Activated CD4-positive, alpha-beta T cell treated with anti-CD3 and anti-CD28 coated beads, Interleukin-2, amount 50 U/mL, for 24 hours (primary cell): Measurements from ENCODE around the gene HOXC12.

Experiments used
- DNase-seq, 2 donors: peaks; one replicate each; pipeline ENCODE4 v3.0.0-alpha.2; 2020; ENCODE audit warnings: low read depth in 1 of 2, low spot score in 1 of 2

The HOXC12 gene, protein sequence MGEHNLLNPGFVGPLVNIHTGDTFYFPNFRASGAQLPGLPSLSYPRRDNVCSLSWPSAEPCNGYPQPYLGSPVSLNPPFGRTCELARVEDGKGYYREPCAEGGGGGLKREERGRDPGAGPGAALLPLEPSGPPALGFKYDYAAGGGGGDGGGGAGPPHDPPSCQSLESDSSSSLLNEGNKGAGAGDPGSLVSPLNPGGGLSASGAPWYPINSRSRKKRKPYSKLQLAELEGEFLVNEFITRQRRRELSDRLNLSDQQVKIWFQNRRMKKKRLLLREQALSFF

DNA sequence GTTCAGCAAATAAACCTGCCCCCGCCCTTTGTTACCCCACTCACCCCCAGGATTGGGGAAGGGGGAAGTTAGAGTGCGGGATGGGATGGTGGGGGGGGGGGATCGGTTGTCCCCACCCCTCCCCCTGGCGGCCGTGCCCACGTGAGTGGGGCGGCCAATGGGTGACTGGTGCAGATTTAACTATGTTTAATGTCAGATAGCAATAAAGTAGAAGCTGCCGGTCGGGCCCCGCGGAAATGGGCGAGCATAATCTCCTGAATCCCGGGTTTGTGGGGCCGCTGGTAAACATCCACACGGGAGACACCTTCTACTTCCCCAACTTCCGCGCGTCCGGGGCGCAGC lies at the start of gene HOXC12:
TSS of gene HOXC12 (plus strand) at position 210 of the 342 bp plus-strand sequence. CDS start at position 237, 27 bp downstream.
- DNase-seq, result no peak

DNA sequence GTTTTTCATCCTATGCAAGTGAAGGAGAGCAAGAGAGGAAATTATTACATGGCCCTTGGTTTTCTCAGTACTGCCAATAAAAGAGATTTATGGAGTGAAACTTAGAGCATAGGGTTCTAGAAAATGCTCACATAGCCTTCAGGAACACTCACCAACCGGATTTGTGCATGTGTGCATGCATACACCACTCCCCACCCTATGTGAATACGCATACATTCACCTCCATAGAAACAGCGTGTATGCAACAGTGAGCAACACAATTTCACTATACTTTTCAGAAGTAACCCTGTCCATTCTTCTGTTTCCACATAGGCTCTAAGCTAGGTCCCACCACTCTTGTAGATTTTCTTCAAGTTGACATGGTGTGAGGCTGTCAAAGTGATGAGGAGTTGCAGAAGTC lies 47.6 kb upstream of the HOXC12 start:
- DNase-seq, result no peak

DNA sequence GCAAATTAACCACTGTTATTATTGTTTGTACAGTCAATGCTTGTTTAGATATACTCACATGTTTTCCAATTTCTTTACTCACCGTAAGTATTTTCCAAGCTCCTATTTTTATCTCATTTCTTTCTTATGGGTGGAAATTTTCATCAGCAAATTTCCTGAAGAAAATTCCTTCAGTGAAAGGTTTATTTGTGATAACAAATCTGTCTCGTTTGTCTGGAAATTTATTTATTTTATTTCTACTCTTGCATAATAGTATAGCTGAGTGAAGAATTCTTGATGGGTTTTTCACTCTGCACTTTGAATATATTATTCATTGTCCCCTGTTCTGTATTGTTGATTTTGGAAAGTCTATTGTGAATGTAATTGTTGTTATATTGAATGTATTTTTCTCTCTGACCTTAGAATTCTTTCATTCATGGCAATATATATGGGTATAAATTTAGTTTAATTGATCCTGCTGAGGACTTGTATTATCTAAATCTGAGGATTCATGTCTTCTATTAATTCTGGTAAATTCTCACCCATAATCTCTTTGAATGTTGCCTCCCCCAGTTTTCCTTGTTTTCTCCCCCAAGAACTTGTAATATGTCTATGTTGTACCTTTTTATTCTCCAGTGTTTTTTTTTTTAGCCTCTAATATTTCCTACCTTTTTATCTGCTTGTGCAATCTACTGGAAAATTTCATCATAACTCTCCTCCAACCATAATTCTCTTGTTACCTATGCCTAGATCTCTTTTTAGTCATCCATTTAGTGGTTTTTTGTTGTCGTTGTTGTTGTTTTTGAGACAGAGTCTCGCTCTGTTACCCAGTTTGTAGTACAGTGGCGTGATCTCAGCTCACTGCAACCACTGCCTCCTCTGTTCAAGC lies 37.7 kb upstream of the HOXC12 start:
- DNase-seq, result no peak

DNA sequence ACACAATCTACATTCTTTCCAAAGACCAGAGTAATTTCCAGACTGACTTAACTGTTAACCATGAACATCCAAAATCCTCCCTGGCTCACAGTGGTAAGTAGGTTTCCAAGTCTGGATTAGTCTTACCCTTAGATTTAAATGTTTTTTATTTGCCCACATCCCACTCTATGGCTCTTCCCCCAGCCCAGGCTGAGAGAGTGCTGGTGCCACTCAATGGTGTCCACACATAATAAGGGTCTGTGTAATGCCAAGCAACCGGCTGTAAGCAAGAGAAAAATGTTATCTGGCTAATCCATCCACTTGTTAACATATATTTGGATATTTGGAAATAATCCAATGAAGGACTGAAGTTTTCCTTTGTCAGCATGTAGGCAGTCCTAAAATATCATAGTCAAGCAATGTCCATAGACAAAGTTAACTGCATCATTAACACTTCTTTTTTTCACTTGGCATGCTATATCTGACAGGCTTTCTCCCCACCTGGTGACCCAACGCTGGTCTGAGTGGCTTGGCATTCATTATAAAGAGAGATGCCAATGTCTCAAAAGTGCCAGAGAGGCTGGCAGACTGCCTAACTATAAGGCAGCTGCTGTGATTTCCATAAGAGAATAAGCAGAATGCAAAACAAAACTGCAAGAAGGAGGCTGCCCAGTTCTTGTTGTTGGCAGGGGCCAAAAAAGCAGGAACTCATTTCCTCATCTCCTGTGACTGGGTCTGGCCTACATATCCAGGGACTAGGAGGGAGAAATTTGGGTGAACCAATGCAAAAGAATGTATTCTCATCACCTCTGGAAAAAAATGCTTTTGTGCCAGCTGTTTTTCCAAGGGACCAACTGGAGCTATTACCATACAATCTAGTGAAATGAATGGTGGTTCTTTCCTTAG lies 29.9 kb upstream of the HOXC12 start:
- no peak for DNase-seq

DNA sequence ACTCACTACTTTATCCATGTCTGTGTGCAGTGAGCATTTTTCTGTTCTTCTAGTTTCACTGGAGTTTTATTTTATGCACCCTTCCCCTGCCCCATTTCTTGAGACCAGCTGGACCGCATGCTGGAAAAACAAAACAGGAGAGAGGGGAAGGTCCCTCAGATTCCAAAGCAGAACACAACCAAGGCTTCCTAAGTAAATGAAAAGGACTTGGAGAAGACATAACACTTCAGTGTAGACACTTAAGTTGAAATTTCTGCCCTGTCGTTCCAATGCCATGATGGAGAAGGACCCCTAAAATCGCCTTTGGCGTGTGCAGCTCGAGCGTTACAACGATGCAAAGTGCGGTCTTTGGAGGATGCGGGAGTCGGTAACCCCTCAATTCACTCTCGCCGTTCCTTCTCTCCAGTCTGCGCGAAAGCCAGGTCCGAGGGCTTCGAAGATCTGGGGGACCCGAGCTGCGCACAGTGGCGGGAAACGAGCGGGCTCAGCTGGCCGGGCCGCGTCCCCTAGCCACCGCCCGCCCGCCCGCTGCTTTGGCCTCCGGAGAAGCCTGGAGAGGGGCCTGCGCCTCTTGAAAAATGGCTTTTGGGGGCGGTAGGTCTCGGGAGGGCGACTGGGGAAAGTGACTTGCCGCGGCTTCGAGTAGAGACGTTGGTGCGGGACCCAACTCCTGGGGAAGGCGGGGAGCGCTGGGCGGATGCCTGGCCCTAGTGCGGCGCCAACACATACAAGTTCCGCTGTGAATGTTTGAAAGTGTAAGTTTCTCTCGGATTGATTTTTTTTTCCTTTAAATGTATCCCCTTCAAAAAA lies 27.3 kb upstream of the HOXC12 start:
- DNase-seq, result no peak

DNA sequence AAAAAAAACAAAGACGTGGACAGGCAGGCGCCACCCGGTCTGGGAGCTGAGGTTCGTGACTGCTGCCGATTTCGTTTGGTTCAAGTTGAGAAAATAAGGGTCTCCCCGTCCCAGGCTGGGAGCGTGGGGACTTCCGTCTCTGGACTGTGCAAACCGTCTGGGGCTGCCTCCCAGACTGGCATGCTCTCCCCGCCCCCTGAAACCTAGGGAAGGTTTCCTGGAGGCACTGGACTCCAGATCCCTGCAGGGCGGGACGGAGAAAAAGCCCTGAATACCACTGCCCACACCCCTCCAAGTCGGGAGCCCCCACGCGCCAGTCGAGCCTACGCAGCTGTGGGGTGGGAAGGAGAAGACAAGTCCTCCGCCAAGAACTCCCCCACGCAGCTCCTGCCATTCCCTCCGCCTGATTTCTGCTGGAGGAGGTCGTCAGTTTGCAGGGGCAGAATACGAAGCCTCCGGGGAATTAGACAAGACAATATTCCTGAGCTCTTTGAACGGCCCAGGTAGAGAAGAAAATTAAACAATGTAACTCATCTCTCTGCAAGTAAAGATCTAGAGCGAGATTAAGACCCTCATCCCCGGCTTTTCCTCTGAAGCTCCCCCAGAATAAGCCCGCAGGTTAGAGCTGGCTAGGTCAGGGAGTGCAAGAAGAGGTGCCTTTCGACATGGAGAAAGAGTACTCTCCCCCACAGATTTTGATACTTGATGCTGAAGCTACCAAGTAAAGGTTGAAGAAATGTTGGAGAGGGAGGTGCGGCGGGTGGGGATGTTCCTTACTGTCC lies 26.5 kb upstream of the HOXC12 start:
- no peak for DNase-seq

DNA sequence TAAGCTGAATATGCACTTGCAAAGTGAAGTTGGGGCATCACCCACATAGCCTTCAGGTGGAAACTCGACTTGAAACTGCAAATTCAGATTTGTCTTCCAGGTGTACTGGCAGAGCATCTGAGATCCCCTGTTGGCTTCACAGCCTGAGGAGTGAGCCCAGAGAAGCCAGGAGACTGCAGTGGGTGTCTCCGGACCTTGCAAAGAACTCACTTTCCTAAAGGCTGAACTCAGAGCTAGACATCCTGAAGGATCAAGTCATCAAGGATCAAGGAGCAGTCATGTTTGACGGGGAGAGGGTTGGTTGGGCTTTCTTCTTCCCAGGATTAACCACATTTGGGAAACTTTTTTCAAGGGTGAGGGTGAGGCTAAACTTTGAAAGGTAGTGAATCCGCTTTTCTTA lies 25.2 kb upstream of the HOXC12 start:
- no peak for DNase-seq

DNA sequence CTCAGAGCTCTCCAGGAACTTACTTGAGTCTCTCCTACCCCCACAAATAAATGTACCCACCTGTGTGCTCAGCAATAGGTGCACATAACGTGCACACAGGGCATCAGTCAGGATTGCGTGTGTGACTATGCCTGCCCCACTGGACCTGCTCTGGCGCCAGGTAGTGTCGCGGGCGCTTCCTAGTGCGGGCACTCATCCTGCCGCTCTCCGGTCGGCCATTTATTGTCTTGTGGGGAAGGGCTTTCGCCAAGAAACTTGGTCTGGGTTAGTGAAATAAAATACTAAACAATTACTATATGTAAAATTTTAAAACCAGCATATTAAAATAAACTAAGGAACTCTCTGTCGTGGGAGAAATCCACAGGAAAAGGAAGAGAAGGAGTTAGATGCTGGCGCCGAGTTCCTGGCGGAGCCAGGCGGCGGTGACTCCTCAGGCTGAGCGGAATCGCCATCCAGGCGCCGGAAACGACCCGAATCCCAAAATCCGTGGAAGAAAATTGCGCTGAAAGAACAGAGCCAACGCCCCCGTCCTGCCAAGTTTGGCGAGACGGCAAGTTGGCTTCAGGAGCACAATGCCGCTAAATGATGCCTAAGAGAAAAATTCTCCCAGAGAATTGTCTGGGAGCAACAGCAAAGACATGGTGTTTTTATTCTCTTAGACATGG lies 24.0 kb upstream of the HOXC12 start:
- DNase-seq, result no peak

DNA sequence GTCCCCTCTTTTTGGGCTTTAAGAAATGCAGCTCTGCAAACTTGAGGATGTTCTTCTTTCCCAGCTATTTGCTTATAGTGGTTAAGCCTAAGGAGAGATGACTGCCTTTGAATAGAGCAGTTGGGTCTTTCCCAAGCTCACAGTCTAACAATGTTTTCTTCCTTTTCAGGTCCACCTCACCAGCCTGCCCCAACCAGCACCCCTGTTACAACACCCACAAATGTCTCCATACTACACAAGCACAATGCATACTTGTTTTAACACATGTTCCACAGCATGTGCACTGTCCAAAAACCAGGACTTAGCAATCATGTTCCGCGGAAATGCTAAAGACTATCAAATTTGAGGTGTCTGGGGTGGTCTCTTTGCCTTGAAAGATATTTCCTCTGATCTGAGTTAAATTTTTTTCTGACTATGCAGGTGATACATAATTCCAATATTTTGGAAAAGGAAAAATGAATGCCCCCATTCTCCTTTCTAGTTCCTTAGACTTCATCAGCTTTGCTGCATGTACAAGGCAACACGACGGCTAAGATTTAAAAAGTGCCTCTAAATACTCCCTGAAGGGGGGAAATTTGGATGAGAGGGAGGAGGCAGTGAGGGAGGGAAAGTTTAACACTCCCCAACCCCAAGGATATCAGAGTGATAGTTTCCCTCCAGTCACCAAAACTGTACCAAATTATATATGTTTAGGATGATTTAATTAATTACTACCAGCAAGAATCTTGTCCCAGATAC lies 22.7 kb upstream of the HOXC12 start:
- no peak for DNase-seq

DNA sequence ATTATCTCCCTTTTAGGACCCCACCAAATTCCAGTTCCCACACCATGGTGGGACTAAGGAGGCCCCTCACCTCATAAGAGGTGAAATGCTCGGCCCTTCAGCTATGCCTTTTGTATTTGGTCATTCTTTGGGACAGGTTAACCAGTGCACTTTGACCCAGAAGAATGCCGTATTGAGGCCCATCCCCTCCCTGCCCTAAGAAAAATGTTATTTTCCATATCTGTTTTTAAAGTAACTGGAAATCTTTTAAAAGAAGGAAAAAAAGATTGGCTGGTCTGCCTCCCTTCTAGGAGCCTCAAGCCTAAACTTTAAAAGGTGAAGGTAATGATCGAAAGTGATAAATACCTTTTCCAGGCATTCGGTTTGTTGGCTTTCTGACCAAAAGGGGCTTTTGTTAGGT lies 21.8 kb upstream of the HOXC12 start:
- no peak for DNase-seq

DNA sequence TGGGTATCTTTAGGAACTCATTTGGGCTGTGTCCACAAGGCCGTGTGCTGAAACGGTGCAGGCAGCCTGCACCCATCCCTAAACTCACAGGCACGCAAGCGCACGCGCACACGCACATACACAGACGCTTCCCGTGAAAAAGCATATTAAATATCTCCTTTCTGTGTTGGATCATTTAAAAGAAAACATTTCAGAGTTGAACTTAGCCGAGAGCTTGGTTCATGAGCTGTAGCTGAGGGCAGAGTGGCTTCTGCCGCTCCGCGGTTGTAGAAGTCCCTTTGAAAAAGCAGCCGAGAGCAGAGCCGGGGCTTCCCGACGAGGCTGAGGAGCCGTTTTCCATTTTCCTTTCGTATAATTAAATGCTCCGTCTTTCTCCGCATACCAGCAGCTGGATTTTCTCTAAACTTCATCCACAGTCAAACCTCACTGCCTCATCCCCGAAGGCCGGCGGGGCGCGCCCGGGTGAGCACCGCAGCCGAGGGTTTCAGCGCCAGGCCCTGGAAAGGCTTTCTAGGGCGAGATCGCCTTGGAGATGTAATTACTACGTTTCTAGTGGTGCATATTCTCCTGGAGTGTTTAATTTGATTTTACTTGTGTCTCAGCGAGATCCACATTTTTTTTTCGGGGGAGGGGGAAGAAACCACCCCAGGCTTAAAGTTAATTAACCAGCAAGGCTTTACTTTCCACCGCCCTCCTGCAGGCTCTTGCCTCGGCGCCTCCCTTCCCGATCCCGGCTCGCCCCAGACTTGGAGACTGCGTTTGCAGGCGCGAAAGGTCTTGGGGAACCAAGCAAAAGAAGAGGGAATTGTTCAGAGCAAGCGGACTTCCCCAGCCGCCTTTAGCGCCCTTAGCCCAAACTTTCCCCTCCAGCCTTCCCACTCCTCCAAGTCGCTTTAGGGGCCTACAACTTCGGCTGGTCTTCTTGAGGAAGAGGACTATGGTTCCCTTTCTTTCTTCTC lies 19.0 kb upstream of the HOXC12 start:
- no peak for DNase-seq

DNA sequence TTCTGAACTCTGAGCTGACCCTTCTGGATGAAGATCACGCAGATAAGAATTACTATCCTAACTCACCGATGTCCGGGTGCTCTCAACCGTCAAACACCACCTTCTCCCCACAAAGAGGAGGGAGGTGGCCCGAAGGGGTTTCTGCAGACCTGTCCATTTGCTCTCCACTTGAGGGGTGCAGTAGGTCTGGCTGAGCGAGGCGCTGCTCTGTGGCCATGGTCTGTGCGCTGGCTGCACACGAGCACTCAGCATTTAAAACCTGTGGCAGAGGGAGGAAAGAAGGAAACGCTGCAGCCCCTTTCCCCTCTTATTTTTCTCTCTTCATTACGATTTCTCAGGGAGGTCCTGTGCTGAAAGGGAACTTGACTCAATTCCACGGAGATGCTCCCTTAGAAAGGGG lies 17.6 kb upstream of the HOXC12 start:
- DNase-seq, result no peak

DNA sequence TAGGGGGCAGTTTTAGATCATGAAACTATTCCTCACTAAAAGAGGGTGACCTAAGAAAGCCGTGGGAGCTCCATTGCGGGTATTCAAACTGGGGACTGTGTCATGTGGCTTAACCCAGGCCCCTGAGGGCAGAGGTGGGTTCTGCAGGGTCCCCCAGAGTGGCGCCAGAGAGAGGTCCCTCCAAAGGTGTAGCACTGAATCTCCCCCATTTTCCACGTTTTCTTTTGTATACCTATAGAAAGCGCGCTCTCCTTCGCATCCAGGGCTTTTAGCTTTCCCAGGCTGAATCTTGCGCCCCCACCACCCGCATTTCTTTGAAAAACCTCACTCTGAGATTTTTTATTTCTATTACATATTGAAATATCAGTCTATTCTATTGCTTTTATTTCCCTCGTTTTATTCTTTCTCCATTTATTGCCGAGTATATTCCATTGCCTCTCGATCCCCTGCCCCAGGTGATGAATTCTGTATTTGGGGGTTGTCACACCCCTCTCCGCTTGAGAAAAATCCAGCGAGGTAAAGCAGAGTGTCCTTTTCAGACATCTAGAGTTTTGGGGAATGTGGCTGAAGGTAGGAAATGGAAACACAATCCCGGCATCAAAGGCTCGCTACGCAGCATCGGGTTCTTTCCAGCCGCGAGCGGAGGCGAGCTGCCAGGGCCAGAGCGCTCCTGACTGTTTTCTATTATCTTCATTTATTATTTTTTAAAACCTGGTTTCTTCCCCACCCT lies 16.9 kb upstream of the HOXC12 start:
- no peak for DNase-seq

DNA sequence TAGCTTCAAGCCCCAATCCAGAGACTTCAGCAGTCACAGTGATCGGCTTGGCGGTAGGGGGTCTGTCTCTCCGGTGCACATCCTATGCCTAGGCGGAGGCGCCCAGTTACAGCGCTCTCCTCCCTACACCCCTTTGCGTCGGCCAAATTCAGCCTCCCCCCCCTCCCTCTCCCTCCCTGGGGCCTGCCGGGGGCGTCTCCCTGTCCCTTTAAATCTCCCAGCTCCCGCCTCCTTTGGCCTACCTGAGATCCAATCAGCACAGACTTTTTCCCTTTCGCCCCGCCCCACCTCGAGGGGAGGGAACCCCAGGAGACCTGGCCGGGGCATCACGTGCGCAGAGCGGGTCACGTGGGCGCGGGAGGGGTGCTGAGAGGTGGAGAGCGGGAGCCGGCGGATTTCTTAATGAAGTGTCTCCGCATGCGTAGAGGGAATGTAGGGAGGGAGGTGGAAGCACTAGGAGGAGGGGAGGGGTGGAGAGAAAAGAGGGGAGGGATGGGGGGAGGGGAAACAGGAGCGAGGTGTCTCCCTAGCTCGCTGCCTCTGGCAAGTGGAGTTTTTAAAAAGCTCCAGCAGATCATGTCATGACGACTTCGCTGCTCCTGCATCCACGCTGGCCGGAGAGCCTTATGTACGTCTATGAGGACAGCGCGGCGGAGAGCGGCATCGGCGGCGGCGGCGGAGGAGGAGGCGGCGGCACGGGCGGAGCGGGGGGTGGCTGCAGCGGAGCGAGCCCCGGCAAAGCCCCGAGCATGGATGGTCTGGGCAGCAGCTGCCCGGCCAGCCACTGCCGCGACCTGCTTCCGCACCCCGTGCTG lies 16.2 kb upstream of the HOXC12 start, which contains the start of gene HOXC13:
TSS of gene HOXC13 (plus strand) at position 506 of the 815 bp plus-strand sequence. CDS start at position 582, 76 bp downstream.
- peak in 1 of 2 donors; percentile 52 for DNase-seq

DNA sequence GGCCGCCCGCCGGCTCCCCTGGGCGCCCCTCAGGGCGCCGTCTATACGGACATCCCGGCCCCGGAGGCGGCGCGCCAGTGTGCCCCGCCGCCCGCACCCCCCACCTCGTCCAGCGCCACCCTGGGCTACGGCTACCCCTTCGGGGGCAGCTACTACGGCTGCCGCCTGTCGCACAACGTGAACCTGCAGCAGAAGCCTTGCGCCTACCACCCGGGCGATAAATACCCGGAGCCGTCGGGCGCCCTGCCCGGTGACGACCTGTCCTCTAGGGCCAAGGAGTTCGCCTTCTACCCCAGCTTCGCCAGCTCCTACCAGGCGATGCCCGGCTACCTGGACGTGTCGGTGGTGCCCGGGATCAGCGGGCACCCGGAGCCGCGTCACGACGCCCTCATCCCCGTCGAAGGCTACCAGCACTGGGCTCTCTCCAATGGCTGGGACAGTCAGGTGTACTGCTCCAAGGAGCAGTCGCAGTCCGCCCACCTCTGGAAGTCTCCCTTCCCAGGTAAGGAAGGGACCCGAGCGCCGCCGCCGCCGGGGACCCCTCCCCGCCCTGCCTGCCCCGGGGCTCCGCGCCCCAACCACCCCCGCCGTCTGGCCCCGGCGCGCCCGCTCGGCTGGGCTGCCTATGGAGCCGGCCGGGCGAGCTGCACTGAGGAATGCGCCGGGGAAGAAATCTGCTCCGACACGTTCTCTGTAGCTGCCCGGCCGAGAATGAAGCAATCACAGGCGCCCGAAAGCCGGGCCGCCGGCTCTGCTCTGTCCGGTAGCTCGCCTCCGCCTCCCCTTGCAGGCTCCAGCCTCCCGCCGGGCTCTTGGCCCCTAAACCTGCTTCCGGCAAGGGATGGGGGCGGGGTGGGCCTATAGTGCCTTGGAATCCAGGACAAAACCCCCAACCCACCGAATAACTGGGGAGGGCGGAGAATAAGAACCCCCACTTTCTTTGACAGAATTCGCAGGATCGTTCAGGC lies 15.3 kb upstream of the HOXC12 start:
- DNase-seq, result no peak
